ENCODE measurements around the gene DEUP1.
"Not testable (repeated sequence)": the region's sequence is repeated elsewhere in the genome, so short reads cannot be mapped to it uniquely, and the experiment has no call there.

DEUP1 gene

GRCh38 chr11:93411705-93412104 lies 81.2 kb downstream of the DEUP1 start:
- no peak for DNase-seq (ENCODE audit: low read depth)
- H3K4me3 ChIP-seq (ENCODE audit: low read depth, low read length), result no peak overlapping the region
- no peak for TF ChIP-seq CTCF (IDR thresholded peaks at IDR 0.05; ENCODE audit: control insufficient read depth, extremely low read depth, insufficient read depth)

GRCh38 chr11:93432247-93432646 lies 101.7 kb downstream of the DEUP1 start:
- no peak for TF ChIP-seq CTCF (IDR thresholded peaks at IDR 0.05; ENCODE audit: control insufficient read depth, extremely low read depth, insufficient read depth)
- no peak overlapping the region for H3K4me3 ChIP-seq (ENCODE audit: low read depth, low read length)
- no peak for DNase-seq (ENCODE audit: low read depth)

- not testable (repeated sequence) for DNase-seq (ENCODE audit: low read depth); H3K4me3 ChIP-seq (ENCODE audit: low read depth, low read length)
These were observed 112.7 kb downstream of the DEUP1 start for GRCh38 chr11:93443232-93443631.

- no peak overlapping the region for H3K4me3 ChIP-seq (ENCODE audit: low read depth, low read length)
- DNase-seq (ENCODE audit: low read depth), result no peak
- TF ChIP-seq CTCF (IDR thresholded peaks at IDR 0.05; ENCODE audit: control insufficient read depth, extremely low read depth, insufficient read depth), result no peak
These were observed 114.1 kb downstream of the DEUP1 start for GRCh38 chr11:93444617-93445073.

- no peak overlapping the region for H3K4me3 ChIP-seq (ENCODE audit: low read depth, low read length)
- no peak for DNase-seq (ENCODE audit: low read depth)
- TF ChIP-seq CTCF (IDR thresholded peaks at IDR 0.05; ENCODE audit: control insufficient read depth, extremely low read depth, insufficient read depth), result no peak
These were observed 127.7 kb downstream of the DEUP1 start for GRCh38 chr11:93458286-93458685.

GRCh38 chr11:93463666-93464065 lies 133.1 kb downstream of the DEUP1 start:
- not testable (repeated sequence) for H3K4me3 ChIP-seq (ENCODE audit: low read depth, low read length); DNase-seq (ENCODE audit: low read depth)

- no peak for DNase-seq (ENCODE audit: low read depth)
- TF ChIP-seq CTCF (IDR thresholded peaks at IDR 0.05; ENCODE audit: control insufficient read depth, extremely low read depth, insufficient read depth), result no peak
- no peak overlapping the region for H3K4me3 ChIP-seq (ENCODE audit: low read depth, low read length)
These were observed 134.5 kb downstream of the DEUP1 start for GRCh38 chr11:93464927-93465540.

GRCh38 chr11:93467054-93467453 lies 136.5 kb downstream of the DEUP1 start:
- H3K4me3 ChIP-seq (ENCODE audit: low read depth, low read length), result no peak overlapping the region
- TF ChIP-seq CTCF (IDR thresholded peaks at IDR 0.05; ENCODE audit: control insufficient read depth, extremely low read depth, insufficient read depth), result no peak
- no peak for DNase-seq (ENCODE audit: low read depth)

Data from LNCaP clone FGC (cell line).